ENCODE data around the gene MAP3K21.

Gene MAP3K21

DNA sequence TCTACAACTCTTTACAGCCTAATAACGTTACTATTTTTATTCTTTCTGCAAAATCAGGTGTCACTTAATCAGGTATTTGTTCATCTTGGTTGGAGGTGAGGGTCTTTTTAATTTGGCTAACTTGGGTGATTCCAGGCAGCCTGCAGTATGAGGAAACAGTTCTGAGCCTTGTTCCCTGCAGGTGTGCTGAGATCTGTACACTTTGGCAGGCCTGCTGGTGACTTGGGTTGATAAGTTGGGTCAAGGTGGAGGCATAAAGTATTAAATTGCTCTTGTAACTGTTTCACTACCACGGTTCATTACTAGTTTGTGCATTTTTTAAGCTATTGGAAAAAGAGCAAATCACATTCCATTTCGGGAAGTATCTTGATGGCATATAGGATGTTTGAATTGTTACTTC is 10.0 kb downstream of the MAP3K21 start:
- Histone ChIP-seq H2AFZ (ENCODE audit: low read depth, low read length) (no peak overlapping the region), H3K9me3 (ENCODE audit: insufficient read depth, low read length) (no peaks in the 10 kb centered on the region), H3K79me2 (ENCODE audit: low read length) (peaks cover 75% of the 10 kb centered on the region), H4K20me1 (ENCODE audit: insufficient read depth, low read length) (peaks cover 44% of the 10 kb centered on the region), H3K4me1 (ENCODE audit: low read length) (peaks cover 9% of the 10 kb centered on the region), H3K36me3 (replicated peaks; ENCODE audit: low read depth, low read length) (peaks cover 2% of the 10 kb centered on the region), H3K4me2 (ENCODE audit: low read length) (no peak overlapping the region), H3K4me3 (ENCODE audit: low read length) (no peak overlapping the region), H3K27me3 (ENCODE audit: low read depth, low read length) (no peaks in the 10 kb centered on the region), H3K9ac (ENCODE audit: low read length) (no peak overlapping the region), H3K27ac (ENCODE audit: low read length) (no peak overlapping the region)
- no peak for TF ChIP-seq EZH2phosphoT487 (IDR thresholded peaks at IDR 0.05; ENCODE audit: low read depth)
- TF ChIP-seq, protein P1, sequence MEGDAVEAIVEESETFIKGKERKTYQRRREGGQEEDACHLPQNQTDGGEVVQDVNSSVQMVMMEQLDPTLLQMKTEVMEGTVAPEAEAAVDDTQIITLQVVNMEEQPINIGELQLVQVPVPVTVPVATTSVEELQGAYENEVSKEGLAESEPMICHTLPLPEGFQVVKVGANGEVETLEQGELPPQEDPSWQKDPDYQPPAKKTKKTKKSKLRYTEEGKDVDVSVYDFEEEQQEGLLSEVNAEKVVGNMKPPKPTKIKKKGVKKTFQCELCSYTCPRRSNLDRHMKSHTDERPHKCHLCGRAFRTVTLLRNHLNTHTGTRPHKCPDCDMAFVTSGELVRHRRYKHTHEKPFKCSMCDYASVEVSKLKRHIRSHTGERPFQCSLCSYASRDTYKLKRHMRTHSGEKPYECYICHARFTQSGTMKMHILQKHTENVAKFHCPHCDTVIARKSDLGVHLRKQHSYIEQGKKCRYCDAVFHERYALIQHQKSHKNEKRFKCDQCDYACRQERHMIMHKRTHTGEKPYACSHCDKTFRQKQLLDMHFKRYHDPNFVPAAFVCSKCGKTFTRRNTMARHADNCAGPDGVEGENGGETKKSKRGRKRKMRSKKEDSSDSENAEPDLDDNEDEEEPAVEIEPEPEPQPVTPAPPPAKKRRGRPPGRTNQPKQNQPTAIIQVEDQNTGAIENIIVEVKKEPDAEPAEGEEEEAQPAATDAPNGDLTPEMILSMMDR (IDR thresholded peaks at IDR 0.05; ENCODE audit: low read depth, low read length), result no peak

DNA sequence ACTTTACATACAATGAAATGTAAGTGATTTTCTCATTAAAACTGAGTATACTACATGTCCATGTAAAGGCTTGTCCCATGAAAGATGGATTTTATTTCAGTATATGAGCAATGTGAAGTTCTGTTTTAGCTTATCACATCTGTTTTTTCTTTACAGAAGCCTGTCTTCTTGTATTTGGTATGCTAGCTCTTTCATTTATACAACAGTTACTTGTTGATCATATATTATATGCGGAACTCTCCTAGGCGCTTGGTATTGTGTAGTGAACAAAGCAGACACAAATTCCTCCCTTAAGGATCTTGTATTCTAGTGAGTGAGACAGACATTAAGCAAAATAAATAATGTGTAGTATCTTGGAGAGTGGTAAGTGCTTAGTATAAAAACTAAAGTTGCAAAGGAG is 10.6 kb downstream of the MAP3K21 start:
- TF ChIP-seq, protein P1 (IDR thresholded peaks at IDR 0.05; ENCODE audit: low read depth, low read length), result no peak
- TF ChIP-seq EZH2phosphoT487 (IDR thresholded peaks at IDR 0.05; ENCODE audit: low read depth), result no peak
- H3K4me3 ChIP-seq (ENCODE audit: low read length), result no peak overlapping the region
- H3K27me3 ChIP-seq (ENCODE audit: low read depth, low read length), result no peaks in the 10 kb centered on the region
- peaks cover 2% of the 10 kb centered on the region for H3K36me3 ChIP-seq (replicated peaks; ENCODE audit: low read depth, low read length)
- no peak overlapping the region for H3K4me2 ChIP-seq (ENCODE audit: low read length)
- H3K9ac ChIP-seq (ENCODE audit: low read length), result no peak overlapping the region
- no peaks in the 10 kb centered on the region for H3K9me3 ChIP-seq (ENCODE audit: insufficient read depth, low read length)
- no peak overlapping the region for H2AFZ ChIP-seq (ENCODE audit: low read depth, low read length)
- H4K20me1 ChIP-seq (ENCODE audit: insufficient read depth, low read length), result peaks cover 49% of the 10 kb centered on the region
- H3K79me2 ChIP-seq (ENCODE audit: low read length), result peaks cover 78% of the 10 kb centered on the region
- peaks cover 9% of the 10 kb centered on the region for H3K4me1 ChIP-seq (ENCODE audit: low read length)
- no peak overlapping the region for H3K27ac ChIP-seq (ENCODE audit: low read length)

GRCh38 chr1:233340031-233340555 is 12.6 kb downstream of the MAP3K21 start:
- Histone ChIP-seq H3K4me2 (ENCODE audit: low read length) (no peak overlapping the region), H3K4me3 (ENCODE audit: low read length) (no peak overlapping the region), H3K27ac (ENCODE audit: low read length) (no peak overlapping the region), H4K20me1 (ENCODE audit: insufficient read depth, low read length) (peaks cover 54% of the 10 kb centered on the region), H3K9ac (ENCODE audit: low read length) (no peak overlapping the region), H3K9me3 (ENCODE audit: insufficient read depth, low read length) (no peaks in the 10 kb centered on the region), H3K4me1 (ENCODE audit: low read length) (peaks cover 9% of the 10 kb centered on the region), H3K27me3 (ENCODE audit: low read depth, low read length) (no peaks in the 10 kb centered on the region), H2AFZ (ENCODE audit: low read depth, low read length) (no peak overlapping the region), H3K79me2 (ENCODE audit: low read length) (peaks cover 76% of the 10 kb centered on the region), H3K36me3 (replicated peaks; ENCODE audit: low read depth, low read length) (peaks cover 2% of the 10 kb centered on the region)
- no peak for TF ChIP-seq EZH2phosphoT487 (IDR thresholded peaks at IDR 0.05; ENCODE audit: low read depth)
- TF ChIP-seq, protein P1 (IDR thresholded peaks at IDR 0.05; ENCODE audit: low read depth, low read length), result no peak

DNA sequence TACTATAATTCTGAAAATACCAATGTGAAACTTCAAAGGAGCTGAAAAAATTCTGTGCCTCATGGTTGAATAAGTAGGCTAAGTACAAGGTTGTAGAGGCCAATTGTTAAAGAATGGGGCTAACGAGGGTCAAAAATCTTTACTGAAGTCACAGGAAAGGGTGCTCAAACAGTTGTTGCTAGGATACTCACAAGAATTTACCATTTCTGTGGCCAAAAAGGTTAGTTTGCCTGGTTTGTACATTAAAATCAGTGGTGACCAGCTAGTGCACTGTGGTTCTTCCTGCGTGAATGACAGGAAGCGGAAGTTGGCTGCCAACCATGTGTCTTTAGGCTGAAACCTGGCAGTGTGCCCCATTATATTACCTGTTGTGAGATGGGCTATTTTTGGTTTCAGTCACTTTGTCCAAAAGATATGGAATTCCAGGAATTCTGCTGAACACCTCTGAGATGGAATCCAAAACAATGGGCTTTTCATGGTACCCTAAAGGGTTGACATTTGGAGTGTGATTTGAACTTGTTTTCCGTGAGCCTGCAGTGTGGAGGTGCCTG is 13.5 kb downstream of the MAP3K21 start:
- Histone ChIP-seq H3K4me3 (ENCODE audit: low read length) (no peak overlapping the region), H3K4me2 (ENCODE audit: low read length) (no peak overlapping the region), H3K4me1 (ENCODE audit: low read length) (peaks cover 6% of the 10 kb centered on the region), H3K27ac (ENCODE audit: low read length) (no peak overlapping the region), H3K9me3 (ENCODE audit: insufficient read depth, low read length) (no peaks in the 10 kb centered on the region), H3K27me3 (ENCODE audit: low read depth, low read length) (no peaks in the 10 kb centered on the region), H3K36me3 (replicated peaks; ENCODE audit: low read depth, low read length) (peaks cover 2% of the 10 kb centered on the region), H3K9ac (ENCODE audit: low read length) (no peak overlapping the region), H2AFZ (ENCODE audit: low read depth, low read length) (no peak overlapping the region), H4K20me1 (ENCODE audit: insufficient read depth, low read length) (peaks cover 50% of the 10 kb centered on the region), H3K79me2 (ENCODE audit: low read length) (peaks cover 68% of the 10 kb centered on the region)
- no peak for TF ChIP-seq EZH2phosphoT487 (IDR thresholded peaks at IDR 0.05; ENCODE audit: low read depth)
- TF ChIP-seq, protein P1 (IDR thresholded peaks at IDR 0.05; ENCODE audit: low read depth, low read length), result no peak
